ENCODE measurements around the gene STAT2.

- no peak for TF ChIP-seq CTCF (optimal IDR thresholded peaks at IDR 0.05 in 1 of 3, IDR thresholded peaks at IDR 0.05 in 1 of 3, conservative IDR thresholded peaks at IDR 0.05 in 1 of 3; ENCODE audit: extremely low read depth in 1 of 3, insufficient read depth in 2 of 3, low read length in 3 of 3)
- TF ChIP-seq EZH2 (IDR thresholded peaks at IDR 0.05; ENCODE audit: low read length) = no peak
Measured at GRCh38 chr12:56374726-56375597, 15.1 kb upstream of the STAT2 start.

All from keratinocyte (primary cell).